ENCODE results near the gene RNF4. TPM values are rescaled to one million over a fixed set of nuclear protein-coding genes. Genes with fewer than 3 reads are reported as not detected.

Gene RNF4
- total RNA-seq, 6 experiments from 2014 or later = 16.2 to 22.5 (median 18.0) TPM

DNA sequence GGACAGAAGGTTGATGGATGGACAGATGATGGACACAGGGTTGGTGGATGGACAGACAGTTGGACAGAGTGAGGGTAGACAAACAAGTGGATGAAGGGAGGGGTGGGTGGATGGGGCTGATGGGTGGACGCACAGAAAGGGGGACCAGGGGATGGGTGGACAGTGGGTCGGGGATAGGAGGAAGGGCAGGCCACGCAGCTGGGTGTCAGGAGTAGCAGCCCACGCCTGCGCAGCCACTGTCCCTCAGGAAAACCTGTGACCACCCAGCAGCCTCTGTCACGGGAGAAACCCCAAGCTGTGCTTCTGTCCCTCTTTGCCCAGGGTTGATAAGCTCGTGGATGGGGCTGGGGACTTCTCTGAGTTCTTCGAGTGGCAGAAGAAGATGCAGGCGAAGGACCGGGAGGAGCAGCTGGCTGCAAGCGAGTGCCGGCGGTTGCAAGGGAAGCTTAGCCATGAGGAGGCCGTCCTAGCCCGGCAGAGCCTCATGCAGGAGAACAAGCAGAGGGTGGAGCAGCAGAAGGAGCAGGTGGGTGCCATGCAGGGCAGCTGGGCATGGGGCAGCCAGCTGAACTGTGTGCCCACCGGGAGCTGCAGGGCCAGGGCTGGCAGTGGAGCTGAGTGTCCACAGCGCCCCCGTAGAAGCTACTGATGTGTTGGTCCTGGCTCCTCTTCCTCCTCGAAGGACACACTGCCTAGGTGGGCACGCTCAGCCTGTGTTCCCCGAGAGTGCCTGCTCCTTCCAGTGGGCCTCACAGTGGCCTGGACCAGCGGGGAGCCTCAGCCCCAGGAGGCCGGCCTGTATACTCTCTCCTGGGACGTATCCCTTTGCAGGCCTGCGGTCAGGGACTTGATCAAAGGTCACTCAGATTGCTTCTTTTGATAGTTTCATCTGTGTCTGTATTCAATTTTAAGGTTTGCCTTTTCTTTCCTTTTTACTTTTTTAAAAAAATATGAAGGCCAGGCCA lies 16.8 kb upstream of the RNF4 start:
- no peaks in the 10 kb centered on the region for H3K36me3 ChIP-seq
- DNase-seq = peak in 1 of 3 donors; percentile 31
- H3K27ac ChIP-seq = no peak overlapping the region
- H3K27me3 ChIP-seq = no peaks in the 10 kb centered on the region
- no peaks in the 10 kb centered on the region for H3K9me3 ChIP-seq
- H3K4me3 ChIP-seq = no peak overlapping the region
- intact Hi-C loops (cut with DNase I) = no loop called here
- no peak for TF ChIP-seq POLR2A (IDR thresholded peaks at IDR 0.05)
- TF ChIP-seq, protein P1, sequence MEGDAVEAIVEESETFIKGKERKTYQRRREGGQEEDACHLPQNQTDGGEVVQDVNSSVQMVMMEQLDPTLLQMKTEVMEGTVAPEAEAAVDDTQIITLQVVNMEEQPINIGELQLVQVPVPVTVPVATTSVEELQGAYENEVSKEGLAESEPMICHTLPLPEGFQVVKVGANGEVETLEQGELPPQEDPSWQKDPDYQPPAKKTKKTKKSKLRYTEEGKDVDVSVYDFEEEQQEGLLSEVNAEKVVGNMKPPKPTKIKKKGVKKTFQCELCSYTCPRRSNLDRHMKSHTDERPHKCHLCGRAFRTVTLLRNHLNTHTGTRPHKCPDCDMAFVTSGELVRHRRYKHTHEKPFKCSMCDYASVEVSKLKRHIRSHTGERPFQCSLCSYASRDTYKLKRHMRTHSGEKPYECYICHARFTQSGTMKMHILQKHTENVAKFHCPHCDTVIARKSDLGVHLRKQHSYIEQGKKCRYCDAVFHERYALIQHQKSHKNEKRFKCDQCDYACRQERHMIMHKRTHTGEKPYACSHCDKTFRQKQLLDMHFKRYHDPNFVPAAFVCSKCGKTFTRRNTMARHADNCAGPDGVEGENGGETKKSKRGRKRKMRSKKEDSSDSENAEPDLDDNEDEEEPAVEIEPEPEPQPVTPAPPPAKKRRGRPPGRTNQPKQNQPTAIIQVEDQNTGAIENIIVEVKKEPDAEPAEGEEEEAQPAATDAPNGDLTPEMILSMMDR (IDR thresholded peaks at IDR 0.05) = no peak
- WGBS (ENCODE audit: insufficient coverage, low coverage, low lambda C conversion rate, missing lambda C conversion rate) = 68% methylated on average over 5 of the region's 25 CpGs
- peak in 2 of 4 donors; percentile 12 to 15 for ATAC-seq
- no peaks in the 10 kb centered on the region for H3K4me1 ChIP-seq

DNA sequence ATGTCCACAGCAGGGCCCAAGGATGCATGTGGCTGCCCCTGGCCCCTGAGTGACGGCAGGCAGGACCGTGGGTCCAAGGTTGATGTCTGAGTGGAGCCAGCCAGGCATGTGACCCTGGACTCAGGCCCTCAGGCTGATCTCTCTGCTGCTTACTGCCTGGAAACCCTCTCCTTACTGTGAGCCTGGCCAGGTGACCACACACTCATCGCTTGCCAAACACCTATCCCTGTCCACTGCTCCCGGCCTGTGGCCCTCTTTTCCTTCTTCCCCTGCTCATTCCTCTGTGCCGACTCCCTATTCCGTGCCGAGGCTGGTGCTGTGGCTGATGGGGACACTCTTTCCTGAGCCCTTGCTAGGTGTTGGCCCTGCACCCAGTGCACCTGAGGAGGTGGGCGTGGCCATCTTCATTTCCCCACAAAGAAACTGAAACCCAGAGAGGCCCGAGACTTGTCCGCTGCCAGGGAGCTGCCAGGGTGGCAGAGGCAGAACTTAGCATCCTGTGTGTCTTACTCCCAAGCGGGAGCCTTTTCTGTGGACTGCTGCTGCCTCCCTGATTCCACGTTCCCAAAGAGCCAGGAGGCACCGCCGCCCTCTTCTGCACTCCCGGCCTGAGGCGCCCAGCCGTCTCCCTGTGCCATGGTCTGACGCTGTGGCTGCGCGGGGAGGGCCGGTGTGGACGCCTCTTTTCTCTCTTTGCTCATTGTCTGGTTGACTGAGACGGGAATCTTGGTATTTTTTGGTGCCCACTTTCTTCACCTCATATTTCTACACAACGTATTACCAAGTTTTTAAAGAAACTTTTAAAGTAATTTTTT lies 11.2 kb upstream of the RNF4 start:
- no peak for ATAC-seq
- no peak overlapping the region for H3K27ac ChIP-seq
- TF ChIP-seq POLR2A (IDR thresholded peaks at IDR 0.05) = no peak
- TF ChIP-seq, protein P1 (IDR thresholded peaks at IDR 0.05) = no peak
- WGBS (ENCODE audit: insufficient coverage, low coverage, low lambda C conversion rate, missing lambda C conversion rate) = 92% methylated on average over 13 of the region's 24 CpGs
- H3K36me3 ChIP-seq = no peaks in the 10 kb centered on the region
- peaks cover 0 to 6% (median 3%) of the 10 kb centered on the region in 4 donors for H3K4me1 ChIP-seq
- no peaks in the 10 kb centered on the region for H3K9me3 ChIP-seq
- intact Hi-C loops (cut with DNase I) = no loop called here
- DNase-seq = peak in 1 of 3 donors; percentile 46
- H3K4me3 ChIP-seq = no peak overlapping the region
- H3K27me3 ChIP-seq = no peaks in the 10 kb centered on the region

DNA sequence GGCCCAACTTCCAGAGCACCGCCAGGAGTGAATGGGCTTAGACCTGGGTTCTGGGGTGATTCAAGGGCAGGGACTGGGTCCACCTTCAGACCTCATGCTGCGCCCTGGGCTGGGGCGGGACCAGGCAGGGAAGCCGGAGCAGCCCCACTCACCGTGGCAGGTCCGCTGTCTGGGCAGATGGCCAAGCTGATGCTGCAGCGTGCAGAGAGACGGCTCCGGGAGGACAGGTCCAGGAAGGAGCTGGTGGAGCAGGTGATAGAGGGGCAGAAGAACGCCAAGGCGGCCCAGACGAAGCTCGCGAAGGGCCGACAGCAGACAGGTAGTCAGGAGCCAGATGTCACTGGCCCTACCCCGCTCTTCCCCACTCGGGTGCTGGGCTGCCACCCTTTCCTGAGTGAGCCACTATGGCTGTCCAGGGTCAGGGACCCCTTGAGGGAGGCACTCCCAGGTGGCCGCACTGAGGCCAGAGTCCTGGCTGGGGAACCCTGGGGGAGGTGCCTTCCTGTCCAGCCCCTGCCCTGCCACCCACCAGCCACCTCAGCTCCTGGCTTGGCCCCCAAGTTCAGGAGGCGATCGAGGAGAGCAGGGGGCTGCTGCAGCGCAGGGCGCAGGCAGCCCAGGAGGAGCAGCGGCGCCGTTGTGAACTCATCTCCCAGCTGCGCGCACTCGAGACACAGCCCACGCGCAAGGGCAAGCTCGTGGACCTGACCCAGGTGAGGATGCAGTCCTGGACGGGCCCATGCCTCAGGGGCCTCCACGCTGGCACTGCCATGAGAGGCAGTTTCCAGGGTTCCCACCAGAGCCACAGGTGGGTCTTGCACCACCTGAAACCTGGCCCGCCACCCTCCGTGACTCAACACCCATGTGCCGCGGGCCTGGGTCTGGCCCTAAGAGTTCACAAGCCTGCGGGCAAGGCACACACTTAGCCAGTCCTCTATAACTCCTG lies 10.1 kb upstream of the RNF4 start:
- Histone ChIP-seq H3K4me1 (peaks cover 0 to 6% (median 3%) of the 10 kb centered on the region in 4 donors), H3K4me3 (no peak overlapping the region), H3K36me3 (no peaks in the 10 kb centered on the region), H3K27me3 (no peaks in the 10 kb centered on the region), H3K9me3 (no peaks in the 10 kb centered on the region), H3K27ac (no peak overlapping the region)
- intact Hi-C loops (cut with DNase I) = no loop called here
- ATAC-seq (no peak), DNase-seq (peak in 1 of 3 donors; percentile 48)
- WGBS (ENCODE audit: insufficient coverage, low coverage, low lambda C conversion rate, missing lambda C conversion rate) = 80% methylated on average over 8 of the region's 38 CpGs
- TF ChIP-seq POLR2A (IDR thresholded peaks at IDR 0.05) = no peak
- TF ChIP-seq, protein P1 (IDR thresholded peaks at IDR 0.05) = no peak
